ENCODE measurements around the gene ROBO2. TPM values are rescaled to one million over a fixed set of nuclear protein-coding genes. Genes with fewer than 3 reads are reported as not detected.

The ROBO2 gene, protein sequence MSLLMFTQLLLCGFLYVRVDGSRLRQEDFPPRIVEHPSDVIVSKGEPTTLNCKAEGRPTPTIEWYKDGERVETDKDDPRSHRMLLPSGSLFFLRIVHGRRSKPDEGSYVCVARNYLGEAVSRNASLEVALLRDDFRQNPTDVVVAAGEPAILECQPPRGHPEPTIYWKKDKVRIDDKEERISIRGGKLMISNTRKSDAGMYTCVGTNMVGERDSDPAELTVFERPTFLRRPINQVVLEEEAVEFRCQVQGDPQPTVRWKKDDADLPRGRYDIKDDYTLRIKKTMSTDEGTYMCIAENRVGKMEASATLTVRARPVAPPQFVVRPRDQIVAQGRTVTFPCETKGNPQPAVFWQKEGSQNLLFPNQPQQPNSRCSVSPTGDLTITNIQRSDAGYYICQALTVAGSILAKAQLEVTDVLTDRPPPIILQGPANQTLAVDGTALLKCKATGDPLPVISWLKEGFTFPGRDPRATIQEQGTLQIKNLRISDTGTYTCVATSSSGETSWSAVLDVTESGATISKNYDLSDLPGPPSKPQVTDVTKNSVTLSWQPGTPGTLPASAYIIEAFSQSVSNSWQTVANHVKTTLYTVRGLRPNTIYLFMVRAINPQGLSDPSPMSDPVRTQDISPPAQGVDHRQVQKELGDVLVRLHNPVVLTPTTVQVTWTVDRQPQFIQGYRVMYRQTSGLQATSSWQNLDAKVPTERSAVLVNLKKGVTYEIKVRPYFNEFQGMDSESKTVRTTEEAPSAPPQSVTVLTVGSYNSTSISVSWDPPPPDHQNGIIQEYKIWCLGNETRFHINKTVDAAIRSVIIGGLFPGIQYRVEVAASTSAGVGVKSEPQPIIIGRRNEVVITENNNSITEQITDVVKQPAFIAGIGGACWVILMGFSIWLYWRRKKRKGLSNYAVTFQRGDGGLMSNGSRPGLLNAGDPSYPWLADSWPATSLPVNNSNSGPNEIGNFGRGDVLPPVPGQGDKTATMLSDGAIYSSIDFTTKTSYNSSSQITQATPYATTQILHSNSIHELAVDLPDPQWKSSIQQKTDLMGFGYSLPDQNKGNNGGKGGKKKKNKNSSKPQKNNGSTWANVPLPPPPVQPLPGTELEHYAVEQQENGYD (N-terminal part only)
- total RNA-seq: under 0.01 TPM in 1 of 2 replicates, not detected in the other

DNA sequence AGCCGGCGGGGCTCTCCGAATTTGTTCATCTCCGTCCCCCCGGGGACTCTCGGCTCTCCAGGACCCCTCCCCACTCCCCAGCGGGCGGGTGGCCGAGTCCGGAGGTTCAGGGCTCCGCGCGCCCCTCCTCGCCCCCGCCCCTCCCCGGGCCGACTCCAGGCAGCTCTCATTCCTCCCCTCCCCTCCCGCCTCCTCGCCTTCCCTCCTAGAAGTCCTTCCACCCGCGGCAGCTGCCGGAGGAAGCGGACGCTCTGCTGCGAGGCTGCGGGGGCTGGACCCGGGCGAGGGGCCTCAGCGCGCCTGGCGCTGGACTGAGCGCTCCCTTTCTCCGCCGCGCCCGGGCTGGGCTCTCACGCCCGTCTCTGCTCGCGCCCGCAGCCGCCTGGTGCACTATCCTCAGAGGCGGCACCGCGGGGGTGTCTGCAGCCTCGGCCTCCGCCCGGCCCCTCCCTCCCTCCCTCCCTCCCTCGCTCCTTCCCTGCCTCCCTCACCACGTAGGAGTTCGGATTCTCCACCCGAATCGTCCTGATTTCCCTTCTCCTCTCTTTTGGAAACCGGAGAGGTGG lies at the start of gene ROBO2:
ROBO2 (plus strand) TSS at position 494 of the 566 bp plus-strand sequence. CDS start 687 bp downstream, outside the sequence.

Small RNAs within 50 kb of the gene (small RNA-seq; reads per million reads assigned to genes)
- not detected for gene RNU6-386P
